ENCODE results near the gene IDI2.

DNA sequence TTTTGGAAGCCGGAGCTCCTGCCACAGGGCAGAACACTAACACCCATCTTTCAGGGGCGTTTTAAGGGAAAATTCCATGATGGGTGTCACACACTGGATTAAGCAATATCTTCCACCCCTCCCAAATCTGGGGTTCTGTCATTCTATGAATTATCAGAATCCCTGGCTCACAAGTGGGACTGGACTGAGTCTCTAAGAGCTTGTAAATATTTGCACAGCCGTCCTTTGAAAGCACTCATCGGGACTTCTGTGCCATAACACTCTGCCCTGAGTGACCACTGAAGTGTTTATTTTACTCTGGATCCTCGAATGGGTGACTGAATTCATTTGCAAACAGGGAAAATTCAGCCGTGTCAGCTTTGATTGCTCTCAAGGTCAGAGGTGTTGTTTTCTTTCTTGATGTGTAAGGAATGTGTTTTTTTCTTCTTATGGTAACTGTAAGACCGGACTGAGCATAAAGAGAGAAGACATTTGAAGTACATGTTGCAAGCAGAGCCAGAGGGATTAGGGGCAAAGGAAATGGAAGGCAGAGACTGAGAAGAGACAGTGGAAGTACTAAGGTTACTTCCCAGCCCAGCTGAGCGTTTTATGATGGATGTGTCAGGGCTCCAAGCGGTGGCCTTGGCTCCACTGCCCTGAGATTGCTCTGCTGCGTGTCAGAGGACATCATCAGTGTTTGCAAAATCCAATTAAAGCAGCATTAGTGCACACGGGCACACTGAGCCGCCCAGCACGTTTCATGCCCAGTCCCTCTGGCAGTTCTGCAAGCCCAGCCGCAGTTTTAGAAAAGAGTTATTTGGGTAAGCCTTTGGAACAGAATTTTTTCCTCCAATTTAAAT lies 55.1 kb downstream of the IDI2 start:
- TF ChIP-seq CTCF (conservative IDR thresholded peaks at IDR 0.05) (no peak), ZFX (IDR thresholded peaks at IDR 0.05) (no peak)

Measured in C4-2B (cell line).